A549 treated with AZD9567 at 1 μM for 4 hours (cell line): ENCODE data around the gene ANTXR2. TPM values are rescaled to one million over a fixed set of nuclear protein-coding genes. Genes with fewer than 3 reads are reported as not detected.

Source experiments
- total RNA-seq: library from RNA; stranded (reverse); fragments of 200-300 nt; extraction: Qiagen RNA extraction; gene quantifications from 5 replicates; pipeline ENCODE4 v1.2.3, GENCODE V29; 2022; ENCODE audit not compliant: insufficient read depth

ANTXR2 gene
- total RNA-seq: 3.3 to 4.9 TPM (median 3.9 TPM) in 5 replicates

GRCh38 chr4:80072744-80073472, at the start of gene ANTXR2:
ANTXR2 (minus strand) TSS chr4:80073229; CDS start chr4:80072560, 669 bp downstream.

Other genes with a start within 250 kb of the ANTXR2 start
- 0.12 to 0.22 TPM (median 0.16 TPM) in 4 of 5 replicates, not detected in the other for gene PRDM8, start 124.3 kb upstream of the ANTXR2 start, total RNA-seq
- 0.09 to 0.31 TPM (median 0.23 TPM) in 4 of 5 replicates, not detected in the other for gene FGF5, start 193.4 kb upstream of the ANTXR2 start, total RNA-seq